Lower lobe of right lung (tissue), 2 donors: ENCODE data around the gene IFI27L1. TPM values are rescaled to one million over a fixed set of nuclear protein-coding genes. Genes with fewer than 3 reads are reported as not detected.

ENCODE experiments used
- ATAC-seq, 2 donors: fragments of 200-7000 bp; cut with Tn5 transposase; one replicate each; pipeline ENCODE4 v1.9.1; 2020 to 2022; ENCODE audit warnings: mild to moderate bottlenecking in 2 of 2, moderate library complexity in 2 of 2
- DNase-seq: peaks from one replicate; pipeline ENCODE4 v3.0.0-alpha.2; 2020
- H3K27ac ChIP-seq: fragments of 200-600 bp; one replicate; pipeline ENCODE4 v1.8.0; 2022
- H3K27me3 ChIP-seq: fragments of 200-600 bp; one replicate; pipeline ENCODE4 v1.8.0; 2022; ENCODE audit warnings: low read depth
- H3K36me3 ChIP-seq: fragments of 200-600 bp; one replicate; pipeline ENCODE4 v1.8.0; 2022; ENCODE audit warnings: mild to moderate bottlenecking
- H3K4me1 ChIP-seq: fragments of 200-600 bp; one replicate; pipeline ENCODE4 v1.8.0; 2022
- H3K4me3 ChIP-seq: fragments of 200-600 bp; one replicate; pipeline ENCODE4 v1.8.0; 2022; ENCODE audit warnings: mild to moderate bottlenecking
- H3K9me3 ChIP-seq: fragments of 200-600 bp; one replicate; pipeline ENCODE4 v1.8.0; 2022
- intact Hi-C: fragments of 100-400 bp; cut with DNase I; formaldehyde crosslinking; loops from one replicate; pipeline ENCODE4 v1.11.0; 2022
- total RNA-seq: library from RNA; stranded (reverse); fragmentation: NEBNext Ultra II Directional; extraction: Animal tissue kit (Norgen Biotek cat#: 25700); gene quantifications from one replicate; pipeline ENCODE4 v1.2.1, GENCODE V29; 2021
- TF ChIP-seq, protein P1 (sequence below): fragments of 200-600 bp; IDR thresholded peaks from one replicate; pipeline ENCODE4 v1.8.0; 2022; ENCODE audit warnings: antibody characterized with exemption, mild to moderate bottlenecking
- donor health status: DM: no; HTN: yes; CAD: no; lungs with severe emphysema.

Gene IFI27L1
- total RNA-seq, 1 donor from 2014 or later: 10.9 TPM

DNA sequence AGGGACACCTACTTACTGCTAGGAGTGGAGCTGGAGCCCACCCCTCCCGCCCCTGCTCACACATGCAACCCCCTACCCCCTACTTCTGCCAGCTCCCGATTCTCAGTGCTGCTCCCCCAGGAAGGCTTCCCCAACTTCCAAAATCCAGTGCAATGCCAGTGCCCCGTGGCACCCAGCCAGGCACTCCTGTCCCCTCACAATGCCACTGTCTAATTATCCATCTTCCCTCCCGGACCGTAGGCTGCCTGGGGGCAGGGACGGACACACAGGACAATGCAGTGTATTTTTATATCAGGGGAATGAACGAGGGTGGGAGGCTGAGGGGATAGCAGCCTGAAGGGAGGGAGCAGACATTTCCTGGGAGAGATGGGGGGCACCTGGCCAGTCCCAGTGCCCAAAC lies 42.6 kb upstream of the IFI27L1 start:
- ATAC-seq (no peak), DNase-seq (no peak)
- Histone ChIP-seq H3K36me3 (no peaks in the 10 kb centered on the region), H3K27me3 (no peaks in the 10 kb centered on the region), H3K4me1 (peaks cover 15% of the 10 kb centered on the region), H3K4me3 (no peak overlapping the region), H3K9me3 (no peaks in the 10 kb centered on the region), H3K27ac (no peak overlapping the region)
- intact Hi-C loops: no loop called here
- TF ChIP-seq, protein P1, sequence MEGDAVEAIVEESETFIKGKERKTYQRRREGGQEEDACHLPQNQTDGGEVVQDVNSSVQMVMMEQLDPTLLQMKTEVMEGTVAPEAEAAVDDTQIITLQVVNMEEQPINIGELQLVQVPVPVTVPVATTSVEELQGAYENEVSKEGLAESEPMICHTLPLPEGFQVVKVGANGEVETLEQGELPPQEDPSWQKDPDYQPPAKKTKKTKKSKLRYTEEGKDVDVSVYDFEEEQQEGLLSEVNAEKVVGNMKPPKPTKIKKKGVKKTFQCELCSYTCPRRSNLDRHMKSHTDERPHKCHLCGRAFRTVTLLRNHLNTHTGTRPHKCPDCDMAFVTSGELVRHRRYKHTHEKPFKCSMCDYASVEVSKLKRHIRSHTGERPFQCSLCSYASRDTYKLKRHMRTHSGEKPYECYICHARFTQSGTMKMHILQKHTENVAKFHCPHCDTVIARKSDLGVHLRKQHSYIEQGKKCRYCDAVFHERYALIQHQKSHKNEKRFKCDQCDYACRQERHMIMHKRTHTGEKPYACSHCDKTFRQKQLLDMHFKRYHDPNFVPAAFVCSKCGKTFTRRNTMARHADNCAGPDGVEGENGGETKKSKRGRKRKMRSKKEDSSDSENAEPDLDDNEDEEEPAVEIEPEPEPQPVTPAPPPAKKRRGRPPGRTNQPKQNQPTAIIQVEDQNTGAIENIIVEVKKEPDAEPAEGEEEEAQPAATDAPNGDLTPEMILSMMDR: no peak

DNA sequence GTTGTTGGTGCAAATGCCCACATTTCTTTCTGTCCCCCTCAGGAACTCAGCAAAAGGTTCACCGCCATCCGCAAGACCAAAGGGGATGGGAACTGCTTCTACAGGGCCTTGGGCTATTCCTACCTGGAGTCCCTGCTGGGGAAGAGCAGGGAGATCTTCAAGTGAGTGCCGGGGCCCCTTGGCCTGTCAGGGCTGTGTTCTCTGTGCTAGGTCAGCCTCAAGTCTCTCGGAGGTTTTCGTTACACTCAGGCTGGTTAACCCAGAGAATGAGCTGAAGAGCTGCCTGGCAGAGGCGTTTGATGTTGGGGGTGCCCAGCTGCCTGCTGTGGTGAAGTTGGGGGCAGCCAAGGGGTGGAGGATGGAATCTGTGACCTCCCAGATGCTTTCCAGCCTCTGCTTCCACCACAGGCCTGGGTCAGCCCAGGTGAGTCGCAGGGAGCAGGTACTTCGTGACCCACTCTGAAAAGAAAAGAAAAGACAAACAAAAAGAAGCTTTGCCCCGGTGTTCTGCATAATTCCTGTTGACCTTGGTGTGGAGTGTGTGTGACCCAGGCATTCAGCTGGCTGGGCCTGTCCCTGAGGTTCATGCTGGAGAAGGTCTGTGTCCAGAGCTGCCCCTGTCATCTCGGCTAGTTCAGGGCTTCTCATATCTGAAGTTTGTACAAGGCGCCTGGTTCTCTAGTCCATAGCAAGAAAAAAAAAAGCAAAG lies 42.0 kb upstream of the IFI27L1 start:
- no peak for ATAC-seq
- Histone ChIP-seq H3K27ac (no peak overlapping the region), H3K36me3 (no peaks in the 10 kb centered on the region), H3K27me3 (no peaks in the 10 kb centered on the region), H3K9me3 (no peaks in the 10 kb centered on the region), H3K4me1 (peaks cover 15% of the 10 kb centered on the region), H3K4me3 (no peak overlapping the region)
- TF ChIP-seq, protein P1: no peak
- no peak for DNase-seq
- intact Hi-C loops: no loop called here

GRCh38 chr14:94040247-94040646 lies 40.9 kb upstream of the IFI27L1 start:
- Histone ChIP-seq H3K36me3 (peaks cover 7% of the 10 kb centered on the region), H3K27ac (no peak overlapping the region), H3K27me3 (no peaks in the 10 kb centered on the region), H3K4me1 (peaks cover 15% of the 10 kb centered on the region), H3K4me3 (no peak overlapping the region), H3K9me3 (no peaks in the 10 kb centered on the region)
- ATAC-seq: no peak
- intact Hi-C loops: no loop called here
- TF ChIP-seq, protein P1: no peak
- DNase-seq: no peak

DNA sequence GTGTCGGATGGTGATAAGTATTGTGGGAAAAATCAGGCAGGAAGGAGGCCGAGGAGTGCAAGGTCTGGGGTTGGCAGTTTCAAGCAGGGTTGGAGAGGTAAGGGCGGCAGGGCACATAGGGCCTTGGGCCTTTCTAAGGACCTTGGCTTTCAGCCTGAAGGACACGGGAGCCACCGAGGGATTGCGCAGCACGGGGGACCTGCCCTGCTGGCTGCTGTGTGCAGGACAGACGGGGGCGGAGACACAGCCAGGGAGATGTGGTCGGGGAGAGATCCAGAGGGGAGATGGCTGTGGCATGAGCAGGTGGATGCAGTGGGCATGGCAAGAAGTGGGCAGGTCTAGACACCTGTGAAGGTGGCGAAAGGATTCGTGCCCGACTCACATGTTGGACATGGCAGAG lies 40.3 kb upstream of the IFI27L1 start:
- no peak overlapping the region for H3K4me3 ChIP-seq
- H3K4me1 ChIP-seq: peaks cover 15% of the 10 kb centered on the region
- H3K36me3 ChIP-seq: peaks cover 13% of the 10 kb centered on the region
- no peak overlapping the region for H3K27ac ChIP-seq
- H3K27me3 ChIP-seq: no peaks in the 10 kb centered on the region
- H3K9me3 ChIP-seq: no peaks in the 10 kb centered on the region
- TF ChIP-seq, protein P1: no peak
- no peak for DNase-seq
- no peak for ATAC-seq
- intact Hi-C loops: no loop called here

DNA sequence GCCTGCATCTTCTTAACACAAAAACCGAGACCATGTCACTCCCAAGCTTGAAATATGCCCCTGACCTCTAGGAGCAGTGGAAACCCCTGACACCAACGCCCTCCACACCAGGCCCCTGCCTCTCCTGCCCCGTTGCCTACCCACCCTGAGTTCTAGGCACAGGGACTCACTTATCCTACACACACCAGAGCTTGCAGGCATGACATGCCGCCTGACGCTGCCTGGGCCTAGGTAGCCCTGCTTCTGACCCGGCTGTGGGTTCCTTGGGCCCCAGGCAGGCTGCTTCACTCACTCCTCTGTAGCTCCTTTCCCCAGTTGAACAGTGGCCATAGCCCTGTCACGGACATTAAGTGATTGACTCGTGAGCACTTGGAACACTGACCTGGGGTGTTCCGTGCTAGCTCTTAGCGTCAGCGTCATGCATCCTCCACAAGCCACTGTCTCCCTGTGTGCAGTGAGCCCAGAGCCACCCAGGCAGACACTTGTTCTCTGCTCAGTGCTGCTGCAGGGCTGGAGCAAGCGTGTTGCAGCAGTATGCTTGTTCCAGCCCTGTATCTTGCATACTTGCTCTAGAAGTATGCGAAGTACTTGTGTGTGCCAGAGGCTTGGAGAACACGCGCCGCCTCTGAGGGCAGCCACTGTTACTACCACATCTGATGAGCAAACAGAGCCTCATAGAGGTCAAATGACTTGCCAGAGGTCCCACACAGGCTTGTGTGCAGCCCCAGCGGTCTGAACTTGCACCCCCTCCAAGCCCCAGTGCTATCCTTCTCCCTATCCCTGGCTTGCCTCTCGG lies 39.4 kb upstream of the IFI27L1 start:
- TF ChIP-seq, protein P1: no peak
- Histone ChIP-seq H3K4me3 (no peak overlapping the region), H3K4me1 (peaks cover 15% of the 10 kb centered on the region), H3K27me3 (no peaks in the 10 kb centered on the region), H3K36me3 (peaks cover 22% of the 10 kb centered on the region), H3K9me3 (no peaks in the 10 kb centered on the region), H3K27ac (no peak overlapping the region)
- intact Hi-C loops: no loop called here
- peak; percentile 72 for DNase-seq
- peak; percentile 72 to 88 for ATAC-seq
